Stimulated activated CD4-positive, alpha-beta T cell treated with anti-CD3 and anti-CD28 coated beads, Interleukin-1b, Interleukin-23, amount 100 ng/mL, for 24 hours (primary cell): ENCODE measurements around the gene RTP3.
"Not testable (repeated sequence)": the region's sequence is repeated elsewhere in the genome, so short reads cannot be mapped to it uniquely, and the experiment has no call there.

ENCODE experiments used
- DNase-seq, 4 experiments: peaks; one replicate each; pipeline ENCODE4 v3.0.0-alpha.2; 2020; ENCODE audit warnings: low read depth in 4 of 4, low spot score in 1 of 4

The RTP3 gene

DNA sequence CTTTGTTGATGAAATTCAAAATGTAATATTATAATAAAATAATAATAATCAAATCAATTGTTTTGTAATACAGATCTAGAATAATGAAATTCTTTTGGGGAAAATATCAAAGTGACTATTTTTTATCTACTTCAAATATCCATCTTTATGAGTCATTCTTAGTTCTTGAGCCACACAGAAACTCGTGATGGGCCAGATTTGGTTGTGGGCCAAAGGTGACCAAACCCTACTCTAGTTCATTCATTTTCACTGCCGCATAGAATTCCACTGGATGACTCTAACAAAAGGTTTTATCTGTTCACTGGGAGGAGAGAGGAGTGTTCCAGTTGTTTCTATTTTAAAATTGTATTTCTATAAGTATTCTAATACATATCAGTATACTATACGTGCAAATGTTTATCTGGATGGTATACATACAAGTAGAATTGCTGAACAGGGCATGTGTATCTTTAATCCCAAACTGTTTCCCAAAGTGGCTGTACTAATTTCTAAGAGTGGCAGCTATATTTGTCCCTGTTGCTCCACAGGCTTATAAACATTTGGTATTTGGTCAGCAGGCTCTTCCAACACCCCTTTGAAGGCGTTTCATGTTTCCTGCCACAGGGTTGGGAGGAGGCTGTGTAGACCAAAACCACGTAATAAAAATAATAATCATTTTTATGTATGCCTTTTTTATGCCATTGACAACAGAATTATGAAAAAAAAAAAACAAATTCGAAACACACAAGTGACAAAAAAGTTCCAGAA is 7.3 kb upstream of the RTP3 start:
- DNase-seq, result no peak

DNA sequence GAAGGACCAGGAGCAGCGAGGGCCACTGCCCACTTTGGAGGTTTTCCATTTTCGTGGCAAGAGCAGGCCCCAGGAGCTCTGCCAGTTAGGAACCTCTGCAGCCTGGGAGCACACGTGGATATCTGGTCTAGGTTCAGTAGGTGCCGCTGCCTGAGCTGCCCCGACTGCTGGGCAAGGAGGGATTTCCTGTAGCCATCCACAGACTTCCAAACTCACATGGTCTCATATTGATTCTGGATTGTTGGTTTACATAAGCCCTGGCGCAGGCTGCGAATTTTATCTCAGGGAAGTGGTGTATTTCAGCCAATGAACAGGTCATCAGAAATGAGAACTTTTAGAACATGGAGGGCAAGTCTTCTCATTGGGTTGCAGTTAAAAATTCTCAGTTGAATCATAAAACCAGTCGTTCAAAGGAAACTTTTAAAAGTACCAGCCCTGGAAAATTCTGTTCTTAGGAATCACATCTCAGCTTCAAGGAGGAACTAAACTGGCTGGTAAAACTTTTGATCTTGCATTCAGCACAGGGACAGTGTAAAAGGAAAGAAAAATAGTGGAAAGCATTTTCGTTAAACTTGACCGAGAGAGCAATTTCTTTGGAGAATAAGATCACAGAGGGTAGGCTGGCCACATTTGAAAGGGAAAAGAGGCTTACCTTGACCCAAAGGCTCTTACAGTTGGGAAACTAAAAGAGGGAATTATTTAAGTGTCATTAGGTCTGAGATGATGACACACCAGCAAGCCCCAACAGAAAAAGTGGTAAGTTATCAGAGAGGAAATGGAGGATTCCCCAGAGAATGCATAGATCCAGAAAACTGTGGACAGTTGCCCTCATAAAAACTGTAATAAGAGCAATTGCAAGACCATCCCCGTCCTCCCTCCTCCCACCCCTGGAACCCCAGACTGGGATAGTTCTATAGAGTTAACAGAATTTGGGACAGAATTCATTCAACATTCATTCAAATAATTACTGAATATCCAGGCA is 6.4 kb upstream of the RTP3 start:
- no peak for DNase-seq

DNA sequence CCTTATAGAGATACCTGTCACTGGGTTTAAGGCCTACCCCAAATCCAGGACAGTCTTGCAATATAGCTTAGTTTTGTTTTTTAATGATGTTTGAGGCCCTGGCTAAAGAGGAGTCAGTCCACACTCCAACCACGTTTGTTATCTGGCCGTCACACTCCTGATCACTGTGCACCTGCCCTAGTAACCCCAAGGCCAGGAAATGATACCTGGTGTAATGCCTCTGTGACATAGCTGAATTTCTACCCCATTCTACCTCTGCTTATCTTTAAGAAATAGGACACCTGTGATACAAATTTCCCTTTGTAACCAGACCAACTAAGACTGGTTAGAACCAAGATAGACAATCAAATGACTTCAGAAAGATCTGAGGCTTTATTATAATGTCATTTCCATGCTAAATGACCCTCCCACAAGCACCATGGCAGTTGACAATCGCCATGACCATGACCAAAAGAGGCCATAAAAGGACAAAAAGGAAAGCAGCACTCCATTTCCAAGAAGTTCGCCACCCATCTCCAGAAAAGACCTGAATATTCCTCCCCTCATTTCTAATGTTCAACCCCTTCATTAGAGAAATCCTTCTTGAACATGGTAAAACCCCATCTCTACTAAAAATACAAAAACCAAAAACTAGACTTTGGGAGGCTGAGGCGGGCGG is 4.8 kb upstream of the RTP3 start:
- no peak for DNase-seq

DNA sequence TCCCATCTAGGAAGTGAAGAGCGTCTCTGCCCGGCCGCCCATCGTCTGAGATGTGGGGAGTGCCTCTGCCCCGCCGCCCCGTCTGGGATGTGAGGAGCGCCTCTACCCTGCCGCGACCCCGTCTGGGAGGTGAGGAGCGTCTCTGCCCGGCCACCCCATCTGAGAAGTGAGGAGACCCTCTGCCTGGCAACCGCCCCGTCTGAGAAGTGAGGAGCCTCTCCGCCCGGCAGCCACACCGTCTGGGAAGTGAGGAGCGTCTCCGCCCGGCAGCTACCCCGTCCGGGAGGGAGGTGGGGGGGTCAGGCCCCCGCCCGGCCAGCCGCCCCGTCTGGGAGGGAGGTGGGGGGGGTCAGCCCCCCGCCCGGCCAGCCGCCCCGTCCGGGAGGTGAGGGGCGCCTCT is 3.3 kb upstream of the RTP3 start:
- not testable (repeated sequence) for DNase-seq

DNA sequence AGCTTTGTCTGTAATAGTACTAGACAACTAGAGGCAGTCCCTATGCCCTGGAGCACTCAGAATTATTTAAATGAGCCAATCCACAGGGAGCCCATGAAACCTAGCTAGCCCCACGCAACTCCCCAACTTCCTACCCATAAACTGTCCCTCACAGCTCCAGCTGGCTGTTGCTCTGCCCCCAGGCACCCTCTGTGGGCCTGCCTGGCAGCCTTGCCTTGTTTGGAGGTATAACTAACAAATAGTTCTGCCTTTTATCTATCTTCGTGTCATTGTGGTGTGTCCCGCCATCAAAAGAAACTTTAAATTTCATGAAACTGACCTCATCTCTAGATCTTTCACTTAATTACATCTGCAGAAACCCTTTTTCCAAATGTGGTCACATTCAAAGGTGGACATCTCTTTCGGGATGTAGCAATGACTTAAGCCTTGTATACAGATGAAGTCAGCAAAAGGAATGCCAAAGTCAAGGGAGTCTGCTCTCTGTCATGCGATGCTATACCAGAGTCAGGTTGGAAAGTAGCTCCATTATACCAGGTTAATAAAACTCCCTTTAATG is 1.8 kb upstream of the RTP3 start:
- DNase-seq, result no peak

DNA sequence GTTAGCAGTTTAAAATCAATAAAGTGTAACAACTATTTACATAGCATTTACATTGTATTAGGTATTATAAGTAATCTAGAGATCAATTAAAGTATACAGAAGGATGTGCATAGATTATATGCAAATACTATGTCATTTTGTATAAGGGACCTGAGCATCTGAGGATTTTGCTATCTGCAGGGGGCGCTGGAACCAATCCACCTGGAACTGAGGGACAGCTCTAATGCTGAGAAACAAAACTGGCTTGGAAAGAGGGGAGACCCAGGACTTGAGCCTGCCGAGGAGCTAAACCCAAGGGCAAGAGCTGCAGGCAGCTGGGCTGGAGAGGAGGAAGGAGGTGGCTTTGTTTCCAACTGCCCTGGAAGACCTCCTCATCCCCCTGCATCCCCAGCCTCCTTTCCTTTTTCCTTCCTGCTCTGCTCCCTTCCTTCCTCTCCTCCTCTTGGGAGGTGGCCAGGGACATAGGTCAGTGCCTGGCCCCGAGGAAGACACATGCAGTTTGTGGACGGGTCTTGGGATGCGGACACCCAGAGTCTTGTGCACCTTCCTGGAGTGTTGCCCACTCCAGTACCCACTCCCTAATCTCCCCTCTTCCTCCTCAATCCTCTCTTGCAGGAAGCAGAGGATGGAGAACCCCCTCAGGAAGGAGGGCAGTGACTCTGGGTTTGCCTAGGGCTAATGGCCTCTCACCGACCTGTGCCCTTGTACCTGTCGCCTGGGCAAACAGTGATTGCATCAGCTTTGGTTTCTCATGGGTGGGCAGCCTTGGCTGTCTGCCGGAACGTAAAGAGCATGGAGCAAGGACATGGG is 825 bp upstream of the RTP3 start:
- peak in 1 of 4 experiments; percentile 11 for DNase-seq

DNA sequence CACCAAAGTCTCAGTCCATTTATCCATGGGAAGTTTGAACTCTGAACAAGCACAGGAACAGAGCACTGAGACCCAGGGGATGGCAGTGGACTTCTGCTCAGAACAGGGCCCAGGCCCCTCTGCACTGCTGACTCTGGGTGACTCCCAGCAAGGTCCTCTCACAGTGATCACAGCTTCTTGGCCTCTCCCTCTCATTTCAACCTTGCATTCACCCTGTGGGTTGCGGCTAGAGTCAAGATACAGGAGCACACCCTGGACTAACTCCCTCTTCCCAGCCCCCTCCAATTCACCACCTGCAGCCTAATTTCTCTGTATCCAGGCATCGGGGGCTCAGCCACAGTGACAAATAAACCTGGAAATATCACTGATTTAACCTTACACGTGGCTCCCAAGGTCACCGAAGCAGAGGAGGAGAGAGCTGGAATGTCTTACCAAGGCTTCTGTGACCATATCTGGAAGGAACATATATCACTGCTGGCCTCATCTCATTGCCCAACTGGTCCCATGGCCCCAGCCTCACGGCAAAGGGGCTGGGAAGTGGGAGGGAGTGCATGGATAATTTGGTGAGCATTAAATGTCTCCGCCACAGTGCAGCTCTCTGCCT is 1.2 kb downstream of the RTP3 start:
- no peak for DNase-seq

DNA sequence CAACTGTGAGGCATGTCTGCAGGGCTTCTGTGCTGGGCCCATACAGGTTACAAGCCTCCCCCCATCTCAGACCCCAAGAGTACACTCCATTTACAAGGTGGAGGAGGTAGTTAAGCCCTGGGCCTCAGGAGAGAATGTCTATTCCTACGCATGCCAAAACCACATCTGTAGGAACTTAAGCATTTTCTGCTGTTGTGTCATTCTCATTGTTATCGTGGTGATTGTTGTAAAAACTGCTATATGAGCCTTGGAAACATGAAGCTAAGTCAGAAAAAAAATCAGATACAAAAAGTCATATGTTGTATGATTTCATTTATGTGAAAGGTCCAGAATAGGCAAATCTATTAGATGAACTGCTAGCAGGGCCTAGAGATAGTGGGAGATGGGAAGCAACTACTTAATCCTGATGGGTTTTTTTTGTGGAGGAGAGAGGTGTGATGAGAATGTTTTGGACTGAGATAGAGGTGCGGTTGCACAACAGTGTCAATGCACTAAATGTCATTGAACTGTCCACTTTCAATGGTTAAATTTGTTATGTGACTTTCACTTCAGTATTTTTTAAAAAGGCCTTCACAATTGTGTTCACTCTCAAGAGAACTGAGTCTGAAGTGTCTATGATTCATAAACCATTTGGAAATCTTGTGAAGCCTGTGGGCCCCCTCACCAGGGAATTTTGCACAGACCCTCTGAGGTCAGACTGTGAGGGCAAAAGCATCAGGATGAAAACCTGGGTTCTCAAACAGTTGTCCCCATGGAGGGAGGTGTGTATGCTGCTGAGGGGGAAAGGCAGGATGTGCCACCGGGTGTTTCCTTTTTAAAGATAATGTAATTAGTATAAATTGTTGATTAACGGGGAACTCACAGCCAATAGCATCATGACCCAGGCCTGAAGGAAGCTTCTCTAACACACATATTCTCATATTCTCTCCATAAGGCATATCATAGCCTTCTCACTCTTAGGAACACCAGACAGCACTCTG is 3.2 kb downstream of the RTP3 start:
- DNase-seq, result no peak

DNA sequence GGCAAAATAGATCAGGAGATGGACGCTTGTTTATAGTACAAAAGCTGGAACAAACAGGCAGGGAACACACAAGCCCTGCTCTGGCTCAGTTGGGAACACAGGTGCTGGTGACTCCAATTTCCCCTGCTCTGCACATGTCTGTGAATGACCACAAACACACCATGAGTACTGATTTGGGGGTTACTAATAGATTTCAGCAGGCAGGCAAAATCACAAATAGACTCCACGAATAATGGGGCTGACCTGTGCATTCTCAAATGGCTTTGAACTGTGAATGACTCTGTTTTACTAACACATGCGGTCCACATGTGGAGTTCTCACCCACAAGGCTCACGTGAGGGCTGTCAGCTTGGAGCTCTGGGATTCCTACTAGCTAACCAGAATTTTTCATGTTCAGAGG is 3.9 kb downstream of the RTP3 start:
- no peak for DNase-seq

DNA sequence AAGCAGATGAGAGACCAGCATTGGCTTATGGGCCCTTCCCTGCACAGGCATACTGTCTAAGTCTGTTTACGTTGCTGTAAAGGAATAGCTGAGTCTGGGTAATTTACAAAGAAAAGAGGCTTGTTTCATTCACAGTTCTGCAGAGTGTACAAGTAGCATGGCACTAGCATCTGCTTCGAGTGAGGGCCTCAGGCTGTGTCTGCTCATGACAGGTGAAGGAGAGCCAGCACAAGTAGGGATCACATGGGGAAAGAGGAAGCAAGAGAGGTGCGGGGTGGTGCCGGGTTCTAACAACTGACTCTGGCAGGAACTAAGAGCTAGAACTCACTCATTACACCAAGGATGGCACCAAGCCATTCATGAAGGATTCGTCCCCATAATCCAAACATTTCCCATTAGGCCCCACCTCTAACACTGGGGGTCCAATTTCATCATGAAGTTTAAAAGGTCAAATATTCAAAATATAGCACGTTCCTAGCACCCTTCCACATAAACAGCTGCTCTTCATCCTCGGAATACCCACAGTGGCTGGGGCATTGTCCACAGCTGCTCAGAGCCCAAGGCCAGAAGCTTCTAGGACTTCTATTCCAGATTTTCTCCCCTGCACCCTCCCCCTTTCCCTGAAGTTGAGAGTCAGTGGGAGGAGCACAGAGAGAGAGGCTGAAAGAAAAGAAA is 5.6 kb downstream of the RTP3 start:
- no peak for DNase-seq

DNA sequence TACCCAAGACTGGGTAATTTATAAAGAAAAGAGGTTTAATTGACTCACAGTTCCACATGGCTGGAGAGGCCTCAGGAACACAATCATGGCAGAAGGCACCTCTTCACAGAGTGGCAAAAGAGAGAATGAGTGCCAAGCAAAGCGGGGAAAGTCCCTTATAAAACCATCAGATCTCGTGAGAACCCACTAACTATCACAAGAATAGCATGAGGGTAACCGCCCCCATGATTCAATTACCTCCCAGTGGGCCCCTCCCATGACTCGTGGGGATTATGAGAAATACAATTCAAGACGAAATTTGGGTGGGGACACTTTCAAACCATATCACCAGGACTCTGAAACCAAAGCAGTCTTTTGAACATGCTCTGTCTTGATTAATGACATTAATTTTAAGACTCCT is 7.0 kb downstream of the RTP3 start:
- DNase-seq, result peak in 2 of 4 experiments; percentile 25 to 30

DNA sequence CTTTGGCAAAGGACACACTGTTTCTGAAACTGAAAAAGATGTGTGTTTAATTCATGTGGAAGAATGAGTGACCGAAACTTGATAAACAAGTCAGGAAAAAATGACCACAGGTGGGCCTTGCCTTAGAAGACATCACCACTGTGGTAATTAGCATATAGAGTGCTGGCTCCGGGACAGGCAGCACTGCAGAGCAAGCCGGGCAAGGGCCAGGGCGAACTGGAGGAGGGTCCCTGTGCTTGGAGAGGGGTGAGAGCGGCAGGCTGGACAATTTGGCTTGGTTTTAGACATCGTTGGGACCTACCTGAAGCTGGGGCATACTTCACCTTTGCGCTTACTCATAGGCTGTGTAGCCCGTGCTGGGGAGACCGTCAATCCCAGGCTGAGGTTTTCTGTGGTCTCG is 8.2 kb downstream of the RTP3 start:
- DNase-seq, result no peak

DNA sequence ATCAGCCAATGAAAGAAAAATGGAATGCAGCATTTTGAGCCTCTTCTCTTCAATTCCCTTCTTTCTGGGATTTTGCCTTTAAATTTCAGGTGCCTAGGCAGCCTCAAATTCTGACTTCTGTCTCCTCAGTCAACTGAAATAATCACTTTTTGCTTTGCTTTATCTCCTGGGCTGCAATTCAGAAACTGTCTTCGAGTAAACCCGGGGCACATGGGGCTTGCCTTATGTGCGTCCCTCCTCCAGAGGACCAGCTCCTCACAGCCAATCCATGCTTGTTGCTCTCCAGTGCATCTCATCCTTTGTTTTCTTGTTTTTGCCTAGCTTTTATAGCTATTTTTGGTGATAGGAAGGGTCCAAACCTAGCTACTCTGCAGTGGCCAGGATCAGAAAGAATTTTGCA is 8.8 kb downstream of the RTP3 start:
- no peak for DNase-seq

DNA sequence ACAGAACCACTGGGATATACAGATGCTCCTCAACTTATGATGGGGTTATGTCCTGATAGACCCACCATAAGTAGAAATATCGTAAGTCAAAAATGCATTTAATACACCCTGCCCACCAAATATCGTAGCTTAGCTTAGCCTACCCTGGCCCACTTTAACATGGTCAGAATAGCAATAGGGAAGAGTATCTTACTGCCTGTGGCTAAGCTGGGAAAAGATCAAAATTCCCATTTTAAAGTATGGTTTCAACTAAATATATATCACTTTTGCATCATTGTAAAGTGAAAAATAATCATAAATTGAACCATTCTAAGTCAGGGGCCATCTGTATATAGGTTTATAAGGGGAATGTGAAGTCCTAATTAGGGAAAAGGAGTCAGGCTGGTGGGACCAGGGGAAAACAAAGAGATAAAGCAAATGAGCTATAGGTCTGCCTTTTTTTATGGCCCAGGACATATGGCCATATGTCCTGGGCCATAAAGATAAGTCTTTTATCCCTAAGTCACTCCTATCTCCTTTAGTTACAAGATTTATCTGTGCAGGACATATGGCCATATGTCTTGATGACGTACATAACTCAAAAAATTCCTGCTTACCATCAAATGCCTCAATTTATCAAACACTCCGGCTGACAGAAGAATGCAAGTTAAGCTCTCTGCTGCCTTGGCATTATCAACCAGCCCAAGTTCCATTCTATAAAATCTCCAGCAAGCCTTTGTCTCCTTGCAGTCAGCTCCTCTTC is 11.2 kb downstream of the RTP3 start:
- no peak for DNase-seq

DNA sequence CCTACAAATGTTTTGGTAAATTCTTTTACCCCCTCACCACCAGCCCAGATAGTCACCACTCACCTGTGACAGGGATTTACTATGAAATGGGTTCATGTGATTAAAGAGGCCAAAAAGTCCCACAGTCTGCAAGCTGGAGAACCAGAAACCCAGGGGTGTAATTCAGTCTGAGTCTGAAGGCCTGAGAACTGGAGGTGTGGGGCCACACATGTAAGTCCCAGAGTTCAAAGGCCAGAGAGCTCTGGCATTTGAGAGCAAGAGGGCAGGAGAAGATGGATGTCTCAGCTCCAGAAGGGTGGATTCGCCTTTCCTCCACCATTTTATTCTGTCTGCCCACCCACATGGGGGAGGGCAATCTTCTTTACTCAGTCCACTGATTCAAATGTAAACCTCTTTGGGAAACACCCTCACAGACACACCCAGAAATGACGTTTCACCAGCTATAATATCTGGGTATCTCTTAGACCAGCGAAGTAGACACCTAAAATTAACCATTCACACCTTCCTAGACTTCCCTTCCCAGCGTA is 11.9 kb downstream of the RTP3 start:
- no peak for DNase-seq

DNA sequence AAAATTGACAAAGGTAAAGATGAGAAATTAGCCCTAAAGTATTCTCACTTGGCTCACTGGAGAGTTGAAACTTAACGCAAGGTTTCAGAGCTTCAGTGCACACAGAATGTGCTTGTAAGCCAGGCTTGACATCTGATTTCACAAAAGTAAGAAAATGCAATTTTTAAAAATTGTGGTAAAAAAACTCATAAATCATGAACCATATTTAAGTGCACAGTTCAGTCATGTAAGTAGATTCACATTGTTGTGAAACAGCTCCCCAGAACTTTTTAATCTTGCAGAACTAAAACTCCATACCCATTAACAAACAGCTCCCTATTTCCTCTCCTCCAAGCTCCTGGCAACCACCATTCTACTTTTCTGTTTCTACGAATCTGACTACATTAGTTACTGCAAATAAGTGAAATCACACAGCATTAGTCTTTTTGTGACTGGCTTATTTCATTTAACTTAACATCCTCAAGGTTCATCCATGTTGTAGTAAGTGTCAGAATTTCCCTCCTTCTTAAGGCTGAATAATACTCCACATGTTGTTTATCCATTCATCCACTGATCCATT is 14.5 kb downstream of the RTP3 start:
- no peak for DNase-seq

DNA sequence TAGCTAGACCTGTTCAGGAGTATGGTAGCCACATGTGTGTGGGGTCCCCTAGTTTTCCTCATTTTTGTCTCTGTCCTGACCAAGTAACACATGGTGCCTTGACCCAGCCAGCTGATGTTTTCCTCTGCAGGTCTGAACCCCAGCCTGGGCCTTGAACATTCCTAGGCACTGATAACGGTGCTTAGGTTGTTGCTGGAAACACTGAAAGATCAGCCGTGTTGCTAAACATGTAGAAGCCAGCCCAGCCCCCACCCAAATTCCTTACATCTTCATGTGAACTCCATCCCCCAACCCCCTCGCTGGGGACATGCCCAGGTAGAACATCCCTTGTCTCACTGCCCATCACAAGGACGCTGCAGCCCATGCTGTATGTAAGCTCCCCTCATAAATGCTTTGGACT is 18.7 kb downstream of the RTP3 start:
- no peak for DNase-seq
